Spinal cord (tissue), 10 donors: ENCODE measurements around the gene IFI30. TPM values are rescaled to one million over a fixed set of nuclear protein-coding genes. Genes with fewer than 3 reads are reported as not detected.
A peak's percentile ranks its signal among the peaks of the same experiment; 100 is the strongest.

Source experiments
- DNase-seq, 6 donors: peaks; one replicate each; pipeline versions ENCODE4 v3.0.0 to v3.0.0-alpha.2; 2013 to 2015; ENCODE audit warnings: low spot score in 6 of 6, low read depth in 4 of 6
- H3K27ac ChIP-seq: one replicate; pipeline ENCODE4 v1.5.1; 2013; ENCODE audit warnings: low read depth, low read length, control low read depth
- H3K27me3 ChIP-seq: one replicate; pipeline ENCODE4 v1.6.1; 2013; ENCODE audit warnings: low read length; ENCODE audit not compliant: control insufficient read depth, insufficient read depth
- H3K36me3 ChIP-seq: one replicate; pipeline ENCODE4 v1.6.1; 2013; ENCODE audit warnings: low read length; ENCODE audit not compliant: control insufficient read depth, insufficient read depth
- H3K4me1 ChIP-seq: one replicate; pipeline ENCODE4 v1.6.1; 2013; ENCODE audit warnings: low read length; ENCODE audit not compliant: control insufficient read depth, insufficient read depth
- H3K4me3 ChIP-seq: one replicate; pipeline ENCODE4 v1.5.1; 2013; ENCODE audit warnings: low read depth, low read length, control low read depth
- H3K9me3 ChIP-seq: one replicate; pipeline ENCODE4 v1.6.1; 2013; ENCODE audit warnings: low read length; ENCODE audit not compliant: control insufficient read depth, insufficient read depth
- WGBS: methylation state at CpG from one replicate; pipeline ENCODE4 v1.1.5; 2013; ENCODE audit warnings: missing lambda C conversion rate; ENCODE audit not compliant: insufficient coverage; 5-methylcytosine and 5-hydroxymethylcytosine counted together
- polyA plus RNA-seq, 2 donors: library from polyadenylated mRNA; unstranded; fragments of 120-200 nt; gene quantifications; one replicate each; pipeline ENCODE4 v1.2.1, GENCODE V29; 2013; ENCODE audit not compliant: insufficient read length in 2 of 2
- total RNA-seq, 2 donors: library from RNA; depleted of rRNA in 1 of 2; stranded (reverse); fragments of 120-200 nt in 1 of 2; fragments of >200 nt in 1 of 2; gene quantifications; one replicate each; pipeline versions ENCODE4 v1.2.3 to v1.2.4, GENCODE V29; 2013 to 2014
- donor health status: healthy.

Gene IFI30
- total and polyA plus RNA-seq, 4 donors = 1.9 to 14.6 (median 6.5) TPM

DNA sequence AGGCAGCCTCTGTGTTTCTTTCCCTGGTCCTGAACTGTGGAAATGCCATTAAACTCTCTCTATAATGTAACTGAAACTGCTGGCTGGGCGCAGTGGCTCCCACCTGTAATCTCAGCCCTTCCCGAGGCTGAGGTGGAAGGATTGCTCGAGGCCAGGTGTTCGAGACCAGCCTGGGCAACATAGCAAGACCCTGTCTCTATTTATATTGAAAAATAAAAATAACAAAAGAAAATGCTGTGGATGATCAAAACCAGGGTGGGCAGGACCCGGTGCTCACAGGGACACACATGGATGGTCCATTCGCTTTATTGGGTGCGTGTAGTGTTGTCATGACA lies 22.9 kb downstream of the IFI30 start:
- Histone ChIP-seq H3K36me3 (peaks cover 60% of the 10 kb centered on the region), H3K27ac (no peak overlapping the region), H3K27me3 (no peaks in the 10 kb centered on the region), H3K4me3 (no peak overlapping the region), H3K9me3 (no peaks in the 10 kb centered on the region), H3K4me1 (peaks cover 18% of the 10 kb centered on the region)
- 100% methylated on average over 1 of the region's 7 CpGs for WGBS
- DNase-seq = no peak

DNA sequence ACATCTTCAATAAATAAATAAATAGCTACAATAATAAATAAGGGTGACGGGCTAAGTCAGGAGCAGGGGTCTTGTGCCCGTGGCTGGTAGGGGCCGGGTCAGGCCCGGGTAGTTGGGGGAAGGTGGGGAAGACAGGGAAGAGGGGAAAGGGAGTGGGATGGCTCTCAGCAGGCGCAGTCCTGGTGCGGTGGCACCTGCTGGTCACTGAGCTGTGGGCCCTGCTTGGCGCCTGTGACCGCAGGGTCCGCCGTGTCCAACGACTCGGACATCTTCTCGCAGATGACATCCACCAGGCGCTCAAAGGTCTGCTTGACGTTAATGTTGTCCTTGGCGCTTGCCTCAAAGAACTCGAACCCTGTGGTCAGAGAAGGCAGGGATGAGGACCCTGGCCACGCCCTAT lies 23.7 kb downstream of the IFI30 start:
- peaks cover 23% of the 10 kb centered on the region for H3K4me1 ChIP-seq
- H3K9me3 ChIP-seq = no peaks in the 10 kb centered on the region
- H3K36me3 ChIP-seq = peaks cover 67% of the 10 kb centered on the region
- 91% methylated on average over 17 of the region's 18 CpGs for WGBS
- no peak overlapping the region for H3K4me3 ChIP-seq
- DNase-seq = no peak
- no peak overlapping the region for H3K27ac ChIP-seq
- no peaks in the 10 kb centered on the region for H3K27me3 ChIP-seq

DNA sequence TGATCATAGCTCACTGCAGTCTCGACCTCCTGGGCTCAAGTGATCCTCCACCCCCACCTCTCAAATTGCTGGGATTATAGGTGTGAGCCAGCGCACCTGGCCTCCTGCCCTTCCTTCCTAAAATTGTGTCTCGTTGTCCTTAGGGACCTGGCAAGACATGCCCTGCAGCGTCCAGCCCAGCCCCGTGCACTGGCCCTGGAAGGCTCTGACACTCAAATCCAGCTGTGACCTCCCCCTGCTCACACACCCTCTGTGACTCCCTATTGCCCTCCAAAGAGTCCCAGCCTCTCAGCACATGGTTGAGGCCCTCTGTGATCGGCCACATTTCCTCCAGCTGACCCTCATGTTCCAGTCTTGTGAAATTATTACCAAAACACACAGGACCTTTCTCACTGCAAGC lies 24.3 kb downstream of the IFI30 start:
- 90% methylated on average over 6 of the region's 6 CpGs for WGBS
- Histone ChIP-seq H3K36me3 (peaks cover 69% of the 10 kb centered on the region), H3K4me1 (peaks cover 27% of the 10 kb centered on the region), H3K9me3 (no peaks in the 10 kb centered on the region), H3K27me3 (no peaks in the 10 kb centered on the region), H3K4me3 (no peak overlapping the region), H3K27ac (no peak overlapping the region)
- DNase-seq = no peak

DNA sequence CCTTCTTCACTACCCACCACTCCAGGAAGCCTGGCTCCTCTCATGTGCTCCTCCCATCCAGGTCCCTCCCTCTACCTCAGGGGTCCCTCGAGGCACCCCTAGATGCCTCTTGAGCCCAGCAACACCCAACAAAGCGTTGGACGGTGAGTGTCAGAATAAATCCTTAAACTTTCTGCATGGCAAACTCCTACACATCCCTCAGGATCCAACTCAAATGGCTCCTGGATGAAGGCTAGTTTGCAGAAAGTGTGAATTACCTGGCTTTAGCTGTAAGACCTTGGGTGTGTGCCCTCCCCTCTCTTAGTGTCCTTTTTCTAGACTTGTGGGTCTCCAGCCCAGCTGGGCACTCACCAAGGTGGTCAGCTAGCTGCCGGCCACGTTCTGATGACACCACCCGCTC lies 24.8 kb downstream of the IFI30 start:
- no peak for DNase-seq
- Histone ChIP-seq H3K9me3 (no peaks in the 10 kb centered on the region), H3K27ac (no peak overlapping the region), H3K36me3 (peaks cover 69% of the 10 kb centered on the region), H3K4me3 (no peak overlapping the region), H3K27me3 (no peaks in the 10 kb centered on the region), H3K4me1 (peaks cover 30% of the 10 kb centered on the region)
- WGBS = 95% methylated on average over 4 of the region's 6 CpGs

DNA sequence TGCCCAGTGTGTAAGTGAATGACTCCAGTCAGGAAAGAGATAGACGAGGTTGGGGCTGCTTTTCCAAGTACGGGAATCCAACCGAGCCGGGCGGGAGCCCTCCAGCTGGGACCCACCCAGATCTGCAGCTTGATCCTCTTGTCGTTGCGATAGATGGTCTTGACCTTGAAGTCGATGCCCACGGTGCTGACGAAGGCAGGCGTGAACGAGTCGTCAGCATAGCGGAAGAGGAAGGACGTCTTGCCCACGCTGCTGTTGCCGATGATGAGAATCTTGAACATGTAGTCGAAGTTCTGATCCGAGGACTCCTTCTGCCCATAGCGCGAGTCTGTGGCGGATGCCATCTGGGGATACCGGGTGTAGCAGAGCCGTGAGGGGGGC lies 28.8 kb downstream of the IFI30 start:
- Histone ChIP-seq H3K4me3 (peak overlapping the region; percentile 92), H3K4me1 (peaks cover 39% of the 10 kb centered on the region), H3K27ac (no peak overlapping the region), H3K27me3 (no peaks in the 10 kb centered on the region), H3K36me3 (peaks cover 45% of the 10 kb centered on the region), H3K9me3 (no peaks in the 10 kb centered on the region)
- WGBS = 70% methylated on average over 24 of the region's 24 CpGs
- DNase-seq = no peak

DNA sequence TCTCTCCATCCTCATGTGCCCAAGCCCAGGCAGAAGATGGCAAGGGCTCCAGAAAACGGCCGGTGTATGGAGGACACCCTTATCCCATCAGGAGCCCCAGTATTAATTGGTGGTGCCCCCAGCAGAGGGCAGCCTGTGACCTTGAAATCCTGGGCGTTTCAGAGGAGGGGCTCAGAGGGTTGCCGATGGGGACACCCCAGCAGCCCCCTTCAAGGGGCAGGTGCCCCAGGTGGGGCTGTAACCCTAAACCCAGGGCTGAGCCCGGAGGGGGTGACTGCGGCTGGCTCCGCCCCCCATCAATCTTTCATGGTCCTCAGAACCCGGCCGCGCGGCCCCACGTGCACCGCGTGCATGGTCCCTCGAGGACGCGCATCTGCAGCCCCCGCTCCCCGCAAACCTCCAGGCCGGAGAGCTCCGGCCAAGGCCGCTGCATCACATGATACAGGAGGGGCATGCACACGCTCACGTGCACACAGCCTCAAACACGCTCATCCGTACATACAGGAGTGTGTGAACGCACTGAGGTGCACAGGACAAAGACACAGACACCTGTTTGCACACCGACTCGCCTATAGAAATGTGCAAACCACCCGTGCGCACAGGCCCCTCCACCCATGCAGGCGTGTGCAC lies 29.3 kb downstream of the IFI30 start:
- Histone ChIP-seq H3K27me3 (no peaks in the 10 kb centered on the region), H3K27ac (no peak overlapping the region), H3K4me1 (peaks cover 39% of the 10 kb centered on the region), H3K9me3 (no peaks in the 10 kb centered on the region), H3K36me3 (peaks cover 40% of the 10 kb centered on the region), H3K4me3 (peak overlapping the region; percentile 92)
- 1% methylated on average over 32 of the region's 32 CpGs for WGBS
- peak in 2 of 6 donors; percentile 59 to 63 for DNase-seq

DNA sequence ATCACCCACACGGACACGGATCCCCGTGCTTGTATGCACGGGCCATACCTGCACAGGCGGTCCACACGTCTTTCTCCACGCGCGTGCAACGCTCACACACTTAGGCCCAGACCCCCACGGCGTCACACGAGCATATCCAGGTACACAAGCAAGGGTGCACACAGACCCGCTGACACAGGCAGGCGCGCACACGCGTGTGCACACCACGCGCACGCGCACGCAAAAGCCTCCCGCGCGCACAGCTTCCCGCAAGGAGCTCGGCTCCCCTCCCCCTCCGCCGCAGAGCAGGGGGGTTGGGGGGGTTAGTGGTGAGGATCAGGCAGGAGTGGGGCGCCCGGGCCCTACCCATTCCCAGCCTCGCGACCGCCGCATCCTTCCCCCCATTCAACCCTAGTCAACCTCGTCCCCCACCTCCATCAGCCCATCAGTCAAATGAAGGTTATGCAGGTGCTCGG lies 29.8 kb downstream of the IFI30 start:
- H3K27me3 ChIP-seq = peaks cover 2% of the 10 kb centered on the region
- DNase-seq = peak in 3 of 6 donors; percentile 50 to 91 (median 86)
- H3K9me3 ChIP-seq = no peaks in the 10 kb centered on the region
- H3K4me3 ChIP-seq = peak overlapping the region; percentile 92
- H3K27ac ChIP-seq = peak overlapping the region; percentile 76
- 0% methylated on average over 24 of the region's 38 CpGs for WGBS
- peaks cover 39% of the 10 kb centered on the region for H3K4me1 ChIP-seq
- H3K36me3 ChIP-seq = peaks cover 34% of the 10 kb centered on the region

DNA sequence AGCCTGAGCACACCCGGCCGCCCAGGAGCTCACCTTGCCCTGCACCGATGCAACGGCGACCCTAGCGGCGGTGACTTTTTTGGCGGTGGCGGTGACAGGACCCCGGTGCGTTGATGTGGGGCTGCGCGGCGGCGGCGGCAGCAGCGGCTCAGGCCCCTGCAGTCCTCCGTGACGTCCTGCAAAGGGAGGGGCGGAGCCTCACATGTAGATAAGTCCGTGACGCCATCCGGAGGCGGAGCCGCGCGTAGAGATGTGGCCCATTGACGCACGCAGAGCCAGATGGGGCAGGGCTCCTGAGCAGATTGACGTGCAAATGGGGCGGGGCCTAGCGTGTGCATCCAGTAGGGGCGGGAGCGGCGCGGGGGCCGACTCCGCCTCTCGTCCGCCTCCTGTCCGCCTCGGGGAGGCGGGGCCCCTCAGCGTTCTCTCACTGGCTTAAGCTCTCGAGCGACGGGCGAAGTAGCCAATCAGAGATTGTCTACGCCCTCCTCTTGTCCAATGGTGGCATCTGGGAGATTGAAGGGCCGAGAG lies 30.3 kb downstream of the IFI30 start, which contains the start of gene RAB3A:
Gene RAB3A (minus strand): TSS at position 180 of the 531 bp plus-strand sequence. CDS start 1,302 bp downstream, outside the sequence.
- WGBS = under 1% methylated on average over 49 of the region's 50 CpGs
- DNase-seq = peak; percentile 98 to 100 (median 100)
- H3K9me3 ChIP-seq = no peaks in the 10 kb centered on the region

DNA sequence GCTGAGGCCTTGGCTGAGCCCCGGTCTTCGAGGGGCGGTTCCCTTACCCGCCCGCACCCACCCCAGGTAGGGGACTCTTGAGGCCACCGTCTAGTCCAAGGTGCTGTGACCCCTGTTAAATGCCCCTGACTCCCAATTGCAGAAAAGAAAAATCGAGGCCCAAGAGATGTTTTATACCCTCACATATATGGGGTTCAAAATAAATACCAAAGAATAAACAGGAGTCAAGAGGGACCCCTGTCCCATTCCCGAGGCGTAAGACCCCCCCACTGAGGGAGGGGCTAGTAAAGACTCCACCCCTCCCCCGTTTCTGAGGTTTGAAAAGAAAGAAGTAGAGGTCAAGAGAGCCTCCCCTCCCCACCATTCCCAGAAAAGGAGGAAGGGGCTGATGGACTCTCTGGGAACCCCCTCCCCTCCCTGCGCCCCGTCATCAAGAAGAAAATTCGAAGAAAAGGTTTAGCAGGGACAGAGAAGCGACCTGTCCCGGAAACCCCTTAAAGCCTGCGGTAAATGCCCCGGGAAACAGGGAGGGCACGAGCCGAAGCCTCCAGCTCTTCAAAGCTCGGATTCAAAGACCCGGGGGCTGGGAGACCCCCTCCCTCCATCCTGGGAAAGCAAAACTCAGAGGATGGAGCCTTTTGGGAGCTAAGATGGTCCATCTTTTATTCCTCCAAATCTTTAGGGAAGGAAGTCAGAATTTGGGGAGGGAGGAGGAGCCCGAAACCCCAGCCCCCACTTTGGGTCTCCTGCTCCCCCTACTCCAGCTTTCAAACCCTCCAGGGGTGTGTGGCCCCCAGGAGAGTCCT lies 31.0 kb downstream of the IFI30 start:
- H3K4me3 ChIP-seq = peak overlapping the region; percentile 76
- H3K9me3 ChIP-seq = no peaks in the 10 kb centered on the region
- H3K27ac ChIP-seq = peak overlapping the region; percentile 99
- DNase-seq = peak in 4 of 6 donors; percentile 57 to 96 (median 76)
- H3K4me1 ChIP-seq = peaks cover 39% of the 10 kb centered on the region
- peaks cover 23% of the 10 kb centered on the region for H3K36me3 ChIP-seq
- WGBS = 0% methylated on average over 14 of the region's 22 CpGs
- peaks cover 5% of the 10 kb centered on the region for H3K27me3 ChIP-seq

More for the DNA sequence above, 30.3 kb downstream of the IFI30 start, which contains the start of gene RAB3A:
- Histone ChIP-seq H3K27me3 (peaks cover 5% of the 10 kb centered on the region), H3K4me3 (peak within 1 kb of the TSS; percentile 92), H3K36me3 (peaks cover 30% of the 10 kb centered on the region), H3K4me1 (peaks cover 39% of the 10 kb centered on the region), H3K27ac (peak within 1 kb of the TSS; percentile 99)
